NB4 (cell line): ENCODE results near the gene MTHFR.
A peak's percentile ranks its signal among the peaks of the same experiment; 100 is the strongest.

Source experiments
- DNase-seq: peaks from one replicate; pipeline ENCODE4 v3.0.0; 2010; ENCODE audit warnings: low read depth
- H3K4me3 ChIP-seq: one replicate; pipeline ENCODE4 v1.5.1; 2011; ENCODE audit warnings: mild to moderate bottlenecking, low read depth, low read length, moderate library complexity
- CTCF ChIP-seq: IDR thresholded peaks from one replicate; pipeline ENCODE4 v1.5.1; 2012; ENCODE audit warnings: low read depth, low read length
- MAX ChIP-seq: IDR thresholded peaks from 2 replicates; pipeline ENCODE4 v1.6.1; 2011; ENCODE audit warnings: low read depth, low read length
- MYC ChIP-seq: IDR thresholded peaks from 2 replicates; pipeline ENCODE4 v1.6.1; 2011; ENCODE audit warnings: low read depth, low read length
- POLR2A ChIP-seq: IDR thresholded peaks from 2 replicates; pipeline ENCODE4 v1.6.1; 2011; ENCODE audit warnings: mild to moderate bottlenecking; ENCODE audit not compliant: insufficient read length; ENCODE audit errors: extremely low read depth

The MTHFR gene

GRCh38 chr1:11839727-11840705, 34.3 kb upstream of the MTHFR start:
- H3K4me3 ChIP-seq, result no peak overlapping the region
- no peak for TF ChIP-seq CTCF
- no peak for TF ChIP-seq MYC
- no peak for TF ChIP-seq MAX
- no peak for TF ChIP-seq POLR2A
- no peak for DNase-seq

GRCh38 chr1:11838349-11839272, 32.8 kb upstream of the MTHFR start:
- DNase-seq, result peak; percentile 68
- peak; percentile 96 for TF ChIP-seq CTCF
- TF ChIP-seq MYC, result no peak
- H3K4me3 ChIP-seq, result no peak overlapping the region

GRCh38 chr1:11837767-11838348, 32.1 kb upstream of the MTHFR start:
- no peak for DNase-seq
- no peak for TF ChIP-seq MYC
- TF ChIP-seq MAX, result no peak
- no peak for TF ChIP-seq CTCF
- no peak for TF ChIP-seq POLR2A

GRCh38 chr1:11836955-11837766, 31.4 kb upstream of the MTHFR start:
- TF ChIP-seq CTCF (no peak), MAX (no peak), POLR2A (no peak), MYC (no peak)
- no peak for DNase-seq
- H3K4me3 ChIP-seq, result no peak overlapping the region

More at GRCh38 chr1:11837767-11838348, 32.1 kb upstream of the MTHFR start:
- H3K4me3 ChIP-seq, result no peak overlapping the region
